ENCODE measurements around the gene SHTN1. TPM values are rescaled to one million over a fixed set of nuclear protein-coding genes. Genes with fewer than 3 reads are reported as not detected.

SHTN1 gene
- total RNA-seq, 2 donors from 2014 or later, result 11.9 to 14.4 TPM

DNA sequence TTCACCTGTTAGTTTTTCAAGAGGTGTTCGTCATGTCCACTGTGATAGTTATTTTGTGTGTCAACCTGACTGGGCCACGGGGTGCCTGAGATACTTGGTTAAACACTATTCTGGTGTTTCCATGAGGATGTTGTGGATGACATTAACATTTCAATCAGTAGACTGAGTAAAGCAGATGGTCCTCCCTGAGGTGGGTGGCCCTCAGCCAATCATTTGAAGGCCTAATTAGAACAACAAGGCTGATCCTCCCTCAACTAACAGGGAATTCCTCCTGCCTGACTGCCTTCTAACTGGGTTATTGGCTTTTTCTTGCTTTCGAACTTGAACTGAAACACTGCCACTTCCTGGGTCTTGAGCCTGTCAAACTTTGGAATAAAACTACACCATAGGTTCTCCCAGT, 79.9 kb downstream of the SHTN1 start:
- intact Hi-C loops (cut with DNase I), result loop anchor here in 1 of 2 donors (10.0 kb wide), 1 partner anchor 1630 kb away; no protein-coding TSS in a partner anchor
- DNase-seq (ENCODE audit: low spot score), result no peak

DNA sequence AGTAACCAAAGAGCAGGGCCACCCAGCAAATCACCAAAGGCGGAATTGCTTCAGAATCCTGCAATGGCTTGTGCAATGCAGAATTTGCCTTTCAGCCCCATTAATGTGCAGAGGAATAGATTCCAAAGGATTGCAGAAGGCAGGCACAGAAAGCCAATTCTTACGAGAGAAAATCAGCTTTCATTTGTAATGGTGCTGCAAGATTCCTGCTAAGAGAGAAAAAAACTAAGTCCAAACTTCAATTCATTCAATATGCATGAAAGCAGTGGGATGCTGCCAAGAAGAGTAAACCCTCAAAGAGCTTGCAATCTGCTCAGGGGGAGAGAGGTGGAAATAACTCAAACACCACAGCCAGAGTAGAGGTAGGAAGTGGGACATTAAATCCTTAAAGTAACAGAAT, 85.3 kb downstream of the SHTN1 start:
- intact Hi-C loops (cut with DNase I), result loop anchor here in 1 of 2 donors (10.0 kb wide), 1 partner anchor 1635 kb away; no protein-coding TSS in a partner anchor
- no peak for DNase-seq (ENCODE audit: low spot score)

DNA sequence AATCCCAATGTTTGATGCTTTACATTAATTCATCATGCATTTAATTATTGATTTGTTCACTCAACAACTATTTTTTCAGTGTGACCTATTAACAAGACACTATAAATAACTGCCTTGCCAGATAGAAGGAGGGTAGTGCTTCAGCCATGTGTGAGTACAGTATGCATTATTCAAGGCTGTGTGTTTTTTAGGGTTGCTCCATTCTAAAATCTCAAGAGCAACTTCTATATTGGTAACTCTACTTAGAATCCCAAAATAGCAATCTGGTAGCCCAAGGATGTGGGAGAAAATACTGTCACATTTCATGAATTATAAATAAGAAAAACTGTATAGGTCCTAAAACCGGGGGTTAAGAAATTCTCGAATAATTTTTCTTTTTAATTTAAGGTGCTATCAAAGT, 85.8 kb downstream of the SHTN1 start:
- no peak for DNase-seq (ENCODE audit: low spot score)
- intact Hi-C loops (cut with DNase I), result no loop called here

DNA sequence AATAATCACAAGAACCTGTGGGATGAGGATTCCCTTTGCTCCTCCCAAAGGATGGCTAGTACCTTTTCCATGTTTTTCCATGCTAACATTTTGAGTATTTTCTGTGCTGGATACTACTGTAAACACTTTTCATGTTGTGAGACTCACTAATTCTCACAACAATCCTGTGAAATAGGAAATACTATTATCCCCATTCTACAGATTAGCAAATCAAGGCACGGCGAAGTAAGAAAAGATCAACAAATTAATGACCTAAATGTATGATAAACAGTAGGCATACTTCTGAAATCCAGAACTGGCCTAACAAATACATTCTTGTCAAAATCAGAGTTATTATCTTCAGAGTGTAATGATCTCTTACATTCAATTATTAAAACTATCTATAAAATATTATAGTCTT, 86.4 kb downstream of the SHTN1 start:
- DNase-seq (ENCODE audit: low spot score), result no peak
- intact Hi-C loops (cut with DNase I), result no loop called here

DNA sequence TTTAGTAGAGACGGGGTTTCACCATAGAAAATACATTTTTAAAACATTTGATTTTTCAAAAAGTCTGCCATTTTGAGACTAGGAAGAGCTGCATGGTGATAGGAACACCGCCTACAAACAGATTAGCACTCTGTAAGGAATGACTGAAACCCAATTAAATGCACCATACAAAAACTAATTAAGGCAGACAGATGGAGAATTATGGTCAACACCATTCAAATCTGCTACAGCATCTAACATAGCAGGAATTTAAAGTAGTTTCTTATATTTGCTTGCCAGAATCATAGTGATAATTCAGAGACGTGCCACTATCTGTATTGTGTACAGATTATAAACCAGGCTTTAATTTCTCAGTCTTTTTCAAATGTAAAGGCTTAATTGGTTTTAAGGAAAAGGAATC, 87.5 kb downstream of the SHTN1 start:
- DNase-seq (ENCODE audit: low spot score), result no peak
- intact Hi-C loops (cut with DNase I), result no loop called here

DNA sequence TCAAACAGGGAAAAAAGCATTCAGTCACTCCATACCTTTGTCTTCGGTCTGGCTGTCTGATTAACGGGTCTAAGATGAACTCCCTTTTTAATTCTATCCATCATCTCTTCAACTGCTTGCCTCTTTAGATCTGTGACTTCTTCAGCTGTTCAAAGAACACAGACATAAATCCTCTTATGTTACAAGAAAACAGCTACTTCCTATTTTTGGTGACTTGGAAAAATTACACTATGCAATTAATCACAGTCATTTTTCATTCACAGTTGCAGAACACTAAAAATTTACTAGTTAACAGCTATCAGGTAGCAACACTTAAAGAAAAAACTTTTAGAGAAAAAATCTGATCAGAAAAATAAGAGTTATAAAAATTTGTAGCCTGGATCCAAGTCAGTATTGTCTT, 89.6 kb downstream of the SHTN1 start:
- intact Hi-C loops (cut with DNase I), result no loop called here
- DNase-seq (ENCODE audit: low spot score), result no peak

DNA sequence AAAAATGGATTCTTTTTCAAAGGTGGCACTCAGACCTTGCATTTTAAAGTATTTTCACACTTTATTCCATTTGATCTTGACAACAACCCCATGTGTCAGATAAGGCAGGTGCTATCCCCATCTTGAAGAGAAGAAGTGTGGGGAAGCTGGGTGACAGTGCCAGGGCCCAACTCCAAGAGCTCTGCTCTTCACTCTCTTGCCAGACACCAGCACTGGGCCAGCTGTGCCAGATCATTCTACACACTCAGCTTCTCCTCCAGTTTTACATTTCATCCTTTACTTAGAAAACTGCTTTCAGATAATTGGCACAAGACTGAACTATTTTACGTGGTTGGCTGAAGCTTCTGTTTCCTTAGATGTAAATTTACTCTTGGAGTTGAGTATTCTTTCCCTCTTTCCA, 91.3 kb downstream of the SHTN1 start:
- DNase-seq (ENCODE audit: low spot score), result no peak
- intact Hi-C loops (cut with DNase I), result loop anchor here in 1 of 2 donors (2.0 kb wide), 1 partner anchor 53 kb away; no protein-coding TSS in a partner anchor

DNA sequence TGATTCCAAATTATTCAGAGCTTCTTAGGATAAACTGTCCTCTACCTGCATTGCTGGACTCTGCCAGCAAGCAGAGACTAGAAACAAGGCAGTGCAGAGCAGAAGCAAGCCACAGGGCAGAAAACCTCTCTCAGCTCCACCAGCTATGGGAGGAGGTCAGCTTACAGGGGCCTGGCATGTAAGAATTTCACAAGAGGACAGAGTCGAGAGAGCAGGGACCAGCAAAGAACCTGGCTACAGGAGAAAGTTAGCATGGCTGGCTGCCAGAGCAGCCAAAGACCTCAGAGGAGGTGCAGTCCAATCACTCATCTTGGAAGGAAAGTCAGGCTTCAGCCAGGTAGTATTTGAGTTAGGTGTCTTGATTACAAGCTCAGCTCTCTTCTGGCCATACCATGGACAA, 92.8 kb downstream of the SHTN1 start:
- DNase-seq (ENCODE audit: low spot score), result no peak
- intact Hi-C loops (cut with DNase I), result loop anchor here in 1 of 2 donors (2.0 kb wide), 1 partner anchor 51 kb away; no protein-coding TSS in a partner anchor

DNA sequence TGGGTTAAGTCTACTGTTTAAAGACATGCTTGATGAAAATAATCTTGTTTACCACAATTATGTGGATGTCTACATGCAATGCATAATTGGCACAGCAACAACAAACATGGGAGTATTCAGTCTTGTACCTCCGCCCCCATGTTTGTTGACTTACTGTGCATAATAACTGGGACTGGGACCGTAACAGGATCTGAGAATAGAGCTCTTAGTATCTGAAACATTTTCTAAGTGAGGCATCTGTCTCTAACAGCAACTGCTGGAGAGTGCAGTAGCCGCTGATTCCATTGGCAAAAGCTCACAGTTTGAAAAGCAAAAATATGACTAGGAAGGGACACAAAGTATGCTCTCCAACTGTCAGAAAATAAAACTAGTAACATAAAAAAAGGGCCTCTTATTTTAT, 94.1 kb downstream of the SHTN1 start:
- intact Hi-C loops (cut with DNase I), result no loop called here
- DNase-seq (ENCODE audit: low spot score), result no peak

DNA sequence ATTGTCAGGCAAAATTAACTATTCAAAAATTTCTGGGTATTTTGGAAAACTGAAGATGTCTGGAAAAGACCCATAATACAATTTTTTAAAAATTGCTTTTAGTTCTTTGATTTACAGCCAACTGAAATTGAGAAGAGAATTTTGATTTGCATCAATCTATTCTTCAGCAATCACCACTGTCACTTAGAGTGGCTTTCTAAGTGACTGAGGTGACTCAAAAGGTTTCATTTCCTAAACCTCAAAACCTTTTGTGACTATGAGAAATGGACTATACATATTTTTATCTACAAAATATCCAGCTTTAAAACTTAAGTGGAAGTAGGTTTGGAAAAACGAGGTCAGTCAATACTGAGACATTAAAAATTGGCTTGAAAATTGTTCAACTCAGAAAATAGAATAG, 95.7 kb downstream of the SHTN1 start:
- intact Hi-C loops (cut with DNase I), result no loop called here
- no peak for DNase-seq (ENCODE audit: low spot score)

DNA sequence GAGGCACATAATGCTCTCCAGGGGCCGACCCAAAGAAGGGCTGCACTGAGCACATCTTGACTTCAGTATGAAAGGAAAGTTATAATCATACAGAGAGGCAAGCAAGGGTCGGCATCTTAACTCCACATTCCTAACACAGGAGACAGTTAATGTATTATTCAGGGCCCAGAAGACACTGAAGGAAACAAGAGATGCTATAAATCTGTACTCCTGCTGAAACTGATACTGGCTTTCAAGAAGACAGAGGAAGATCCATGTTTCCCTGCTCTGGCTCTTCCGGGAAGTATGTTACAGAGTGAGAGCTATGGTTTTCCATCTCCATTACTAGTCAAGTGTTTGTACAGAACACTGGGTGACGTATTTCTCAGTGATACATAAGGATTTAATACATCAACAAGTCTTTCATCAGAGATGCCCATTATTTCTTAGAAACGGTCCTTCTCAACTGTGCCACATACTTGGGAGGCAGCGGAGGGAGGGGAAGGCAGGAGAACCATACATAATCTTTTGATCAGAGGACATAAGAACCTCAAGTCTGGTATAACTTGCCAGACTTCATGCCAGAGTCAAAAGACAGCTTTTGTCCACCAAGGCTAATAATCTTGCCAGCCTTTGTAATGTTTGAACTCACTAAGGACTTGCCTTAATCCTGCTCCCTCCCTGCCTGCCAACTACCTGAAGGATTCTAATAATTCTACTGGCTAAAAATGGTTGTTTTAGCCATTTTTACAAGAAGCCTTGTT, 97.6 kb downstream of the SHTN1 start:
- no peak for DNase-seq (ENCODE audit: low spot score)
- intact Hi-C loops (cut with DNase I), result no loop called here

DNA sequence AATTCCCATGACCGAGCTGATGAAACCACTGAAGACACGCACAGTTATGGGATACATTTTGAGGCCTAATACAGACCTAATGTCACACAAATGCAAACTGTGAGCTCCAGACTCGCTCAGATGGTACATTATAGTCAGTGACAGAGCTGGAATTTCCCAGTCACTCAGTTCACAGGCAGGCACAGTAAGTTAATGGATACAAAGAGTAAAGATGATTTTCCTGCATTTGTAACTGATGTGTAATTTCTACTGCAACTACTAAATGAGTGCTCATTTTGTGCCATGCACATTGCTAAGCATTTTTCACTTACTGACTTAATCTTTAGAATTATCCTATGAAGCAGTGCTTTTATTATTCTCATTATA, 99.2 kb downstream of the SHTN1 start:
- no peak for DNase-seq (ENCODE audit: low spot score)
- intact Hi-C loops (cut with DNase I), result no loop called here

DNA sequence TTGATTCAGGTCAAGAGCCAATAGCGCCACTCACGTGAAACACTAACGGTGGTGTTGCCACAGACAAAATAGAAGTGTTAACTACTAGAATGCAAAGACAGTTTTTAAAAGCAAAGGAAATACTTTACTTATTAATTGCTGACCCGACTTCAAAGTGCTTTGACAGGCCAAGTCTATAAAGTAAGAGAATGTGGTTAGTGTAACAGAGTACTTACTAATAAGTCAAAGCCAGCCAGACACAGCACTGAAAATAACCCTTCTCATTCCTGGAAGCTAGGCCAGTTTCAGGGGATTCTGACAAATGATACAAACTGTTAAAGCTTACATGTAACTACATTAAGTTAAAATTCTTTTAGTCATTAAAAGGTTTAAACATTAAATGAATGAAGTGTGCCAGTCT, 105.4 kb downstream of the SHTN1 start:
- intact Hi-C loops (cut with DNase I), result no loop called here
- DNase-seq (ENCODE audit: low spot score), result no peak

DNA sequence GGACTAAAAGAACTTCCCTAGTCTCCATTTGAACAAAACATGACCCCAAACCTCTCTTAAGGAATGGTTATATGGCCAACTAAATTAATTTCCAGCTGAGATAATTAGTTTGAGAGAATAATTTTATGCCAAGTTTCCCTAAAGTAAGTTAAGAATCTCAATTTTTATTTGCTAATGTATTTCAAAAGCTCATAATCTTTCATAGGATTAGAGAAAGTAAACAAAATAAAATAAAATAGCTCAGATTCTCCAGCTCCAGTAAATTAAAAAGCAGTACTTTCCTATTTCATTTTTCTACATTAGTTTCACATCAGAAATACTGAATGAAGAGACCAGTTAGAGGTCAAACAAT, 111.3 kb downstream of the SHTN1 start:
- DNase-seq (ENCODE audit: low spot score), result no peak
- intact Hi-C loops (cut with DNase I), result no loop called here

DNA sequence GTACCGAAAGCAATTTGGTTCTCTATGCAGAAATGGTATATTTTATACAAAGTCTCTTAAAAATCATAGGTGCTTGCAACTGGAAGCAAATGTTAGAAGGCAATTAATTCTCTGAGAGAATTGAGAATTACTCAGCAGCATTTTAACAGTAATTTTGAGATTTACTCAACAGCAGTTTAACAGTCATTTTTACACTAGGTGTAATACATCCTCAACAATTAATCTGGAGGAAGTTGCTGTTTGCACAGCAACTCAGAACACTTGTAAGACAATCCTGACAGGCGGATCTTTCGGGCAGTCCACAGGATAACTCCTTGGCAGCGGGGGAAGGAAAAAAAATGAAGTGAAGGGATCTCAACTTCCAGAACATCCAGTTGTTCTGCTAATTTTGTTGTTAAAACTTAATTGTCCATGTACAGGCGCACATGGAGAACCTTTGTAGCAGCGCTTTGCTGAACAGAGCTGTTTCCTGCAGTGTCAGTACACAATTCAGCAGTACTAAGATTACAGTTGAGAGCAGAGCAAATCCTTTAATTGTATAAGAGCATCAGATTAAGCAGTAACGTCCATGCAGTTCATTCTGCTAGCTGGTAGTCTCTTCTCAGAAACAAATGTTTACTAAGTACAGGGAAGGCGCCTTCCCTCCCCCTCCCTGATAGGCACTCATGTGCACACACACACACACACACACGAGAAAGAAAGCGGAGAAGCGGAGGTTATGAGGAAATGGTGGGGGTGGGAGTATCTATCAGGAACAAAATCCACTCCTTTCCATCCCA, 111.9 kb downstream of the SHTN1 start:
- intact Hi-C loops (cut with DNase I), result no loop called here
- DNase-seq (ENCODE audit: low spot score), result no peak

DNA sequence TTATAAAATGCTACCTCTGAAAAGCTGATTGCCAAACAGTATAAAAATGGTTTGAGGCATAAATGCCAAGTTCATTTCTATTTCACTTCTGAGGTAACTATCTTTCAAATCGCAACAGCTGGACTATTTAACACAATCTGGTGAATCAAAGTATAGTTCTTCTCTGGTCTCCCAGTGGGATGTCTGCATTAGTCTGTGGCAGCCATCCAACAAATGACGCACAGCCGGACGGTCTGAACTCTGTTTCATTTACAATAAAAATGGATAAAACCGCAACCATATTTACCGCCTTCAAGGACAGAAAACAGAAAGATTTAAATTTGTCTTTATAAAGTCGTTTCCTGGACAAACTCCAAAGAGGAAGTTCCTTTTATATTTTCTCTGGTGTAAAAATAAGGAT, 113.8 kb downstream of the SHTN1 start:
- intact Hi-C loops (cut with DNase I), result no loop called here
- no peak for DNase-seq (ENCODE audit: low spot score)

DNA sequence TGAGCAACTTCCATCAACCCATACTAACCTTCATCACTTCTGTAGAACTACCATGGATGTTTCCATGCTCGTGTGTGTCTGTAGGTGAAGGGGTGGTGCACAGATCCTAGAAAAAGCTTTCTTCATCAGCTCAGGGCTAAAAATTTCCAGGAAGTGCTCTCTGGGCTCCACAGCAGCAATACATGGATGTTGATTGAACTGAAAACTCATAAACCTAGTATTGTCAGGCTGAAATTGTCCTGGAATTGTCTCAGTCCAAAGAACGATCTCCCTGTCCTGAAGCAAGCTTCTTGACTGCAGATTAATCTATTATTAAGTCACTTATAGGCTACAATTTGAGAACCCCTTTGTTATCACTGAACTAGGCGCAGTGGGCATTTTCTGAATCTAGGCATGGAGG, 115.9 kb downstream of the SHTN1 start:
- intact Hi-C loops (cut with DNase I), result no loop called here
- DNase-seq (ENCODE audit: low spot score), result no peak

DNA sequence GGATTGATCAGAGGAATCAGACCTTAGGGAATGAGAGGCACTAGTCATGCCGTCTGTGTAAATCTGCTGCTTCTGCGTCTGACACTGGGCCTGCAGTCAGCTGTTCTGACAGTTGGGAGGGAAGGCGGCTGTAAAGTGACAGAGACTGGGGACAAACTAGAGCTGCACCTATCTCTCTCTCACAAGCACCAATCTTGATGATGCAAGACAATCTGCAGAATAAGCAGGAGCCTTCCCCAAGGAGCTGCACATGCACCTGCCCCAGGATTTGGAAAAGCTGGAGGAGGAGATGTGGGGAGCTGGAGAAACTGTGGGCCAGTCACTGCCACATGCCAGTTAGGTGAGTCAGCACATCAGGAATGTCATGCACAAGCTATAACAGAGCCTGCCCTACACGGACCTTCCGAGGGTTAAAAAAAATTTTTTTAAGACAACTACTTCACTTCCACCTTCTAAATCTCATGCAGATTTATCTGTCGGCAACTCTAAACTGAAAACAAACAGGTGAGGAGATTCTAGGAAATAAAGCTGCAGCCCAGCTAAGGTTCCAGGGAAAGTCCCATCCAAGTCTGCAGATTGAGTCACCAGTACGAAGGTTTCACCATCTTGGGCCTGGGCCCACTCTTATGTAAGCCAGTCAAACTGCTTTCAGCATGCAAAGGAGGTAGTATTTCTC, 116.5 kb downstream of the SHTN1 start:
- intact Hi-C loops (cut with DNase I), result no loop called here
- peak; percentile 83 for DNase-seq (ENCODE audit: low spot score)

DNA sequence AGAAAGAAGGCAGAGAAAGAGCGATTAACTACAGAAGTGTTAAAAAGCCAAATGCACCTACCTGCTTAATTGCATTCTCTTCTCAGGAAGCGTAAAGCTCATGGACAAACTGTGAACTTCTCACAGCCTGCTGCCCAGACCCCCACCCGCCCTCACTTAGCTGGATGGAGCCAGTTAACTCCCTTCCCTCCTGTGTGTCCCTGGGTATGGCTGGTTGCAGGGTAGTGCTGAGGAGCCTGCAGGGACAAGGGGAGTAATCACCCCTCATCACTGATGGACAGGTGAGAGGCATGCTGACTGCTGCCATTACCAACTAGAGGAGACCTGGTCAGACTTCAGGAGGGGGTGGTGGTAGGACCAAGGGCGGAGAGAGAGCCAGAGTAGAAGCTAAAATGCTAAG, 118.2 kb downstream of the SHTN1 start:
- DNase-seq (ENCODE audit: low spot score), result no peak
- intact Hi-C loops (cut with DNase I), result no loop called here

DNA sequence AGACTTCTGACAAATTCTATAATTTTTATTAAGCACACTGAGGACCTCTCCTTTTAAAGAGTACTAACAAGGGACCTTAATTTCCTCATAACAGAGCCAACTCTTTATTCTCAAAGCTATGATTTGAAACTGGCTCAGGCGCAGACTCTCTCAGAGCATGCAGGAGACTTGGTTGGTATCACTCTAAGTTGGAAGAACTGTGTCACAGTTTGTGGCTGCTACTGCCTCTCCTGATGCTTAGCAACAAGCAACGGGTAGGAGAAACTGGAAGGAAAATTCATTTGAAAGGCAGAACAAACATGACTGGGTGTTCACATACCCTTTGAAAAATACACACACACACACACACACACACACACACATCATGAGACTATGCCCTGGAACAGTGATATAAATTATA, 122.3 kb downstream of the SHTN1 start:
- intact Hi-C loops (cut with DNase I), result no loop called here
- no peak for DNase-seq (ENCODE audit: low spot score)

All from posterior vena cava (tissue), 2 donors.